K562 treated with DMSO at 1 percent for 24 hours (cell line): ENCODE data around the gene SURF4. TPM values are rescaled to one million over a fixed set of nuclear protein-coding genes. Genes with fewer than 3 reads are reported as not detected.

Experiments used
- total RNA-seq: library from RNA; unstranded; fragments of 300-600 nt; gene quantifications from 2 replicates; pipeline ENCODE4 v1.2.3, GENCODE V29; 2022; ENCODE audit warnings: low read depth; ENCODE audit not compliant: insufficient read depth

SURF4 gene
- total RNA-seq: 174 and 178 TPM in 2 replicates

DNA sequence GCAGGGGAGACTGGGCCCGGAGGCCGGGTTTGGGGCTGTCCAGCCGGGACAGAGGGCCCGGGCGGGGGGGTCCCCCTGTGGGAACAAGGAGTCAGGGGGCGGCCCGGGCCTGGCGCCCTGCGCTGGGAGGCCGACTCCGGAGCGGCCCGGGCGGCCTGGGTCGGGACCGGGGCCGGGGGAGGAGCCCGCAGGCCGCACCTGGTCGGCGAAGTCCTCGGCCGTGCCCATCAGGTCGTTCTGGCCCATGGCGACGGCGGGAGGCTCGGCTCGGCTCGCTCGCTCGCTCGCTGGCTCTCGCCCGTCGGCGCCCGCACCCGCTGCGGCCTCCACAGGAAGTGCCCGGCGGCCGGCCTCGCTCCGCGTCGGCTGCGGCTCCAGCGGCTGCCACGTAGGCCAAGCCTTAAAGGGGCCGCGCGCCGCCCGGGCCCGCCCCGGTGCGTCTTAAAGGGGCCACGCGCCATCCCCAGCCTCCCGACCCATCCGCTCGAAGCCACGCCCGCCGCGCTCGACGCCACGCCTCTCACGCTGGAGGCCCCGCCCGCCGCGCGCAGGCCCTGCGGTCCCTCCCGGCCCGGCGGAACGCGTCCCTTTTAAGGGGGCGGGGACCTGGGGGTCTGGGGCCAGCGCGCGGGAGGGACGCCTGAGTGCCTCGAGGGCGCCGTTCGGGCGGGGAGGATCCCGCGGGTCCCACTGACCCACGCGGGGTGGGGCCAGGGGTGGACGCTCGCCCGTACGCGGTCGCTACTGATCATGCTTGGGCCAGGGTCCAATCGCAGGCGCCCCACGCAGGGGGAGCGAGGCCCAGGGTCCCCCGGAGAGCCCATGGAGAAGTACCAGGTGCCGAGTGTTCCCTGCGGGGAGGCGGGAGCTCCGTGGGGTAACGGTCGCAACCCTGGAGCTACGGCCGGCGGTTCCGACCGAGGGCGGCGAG is at the start of gene SURF4, which contains the start of gene STKLD1:
TSS of gene SURF4 (minus strand) at position 337 of the 931 bp plus-strand sequence. CDS start at position 246, 91 bp downstream.
TSS of gene STKLD1 (plus strand) at position 643 of the 931 bp plus-strand sequence. CDS start at position 751, 108 bp downstream.

DNA sequence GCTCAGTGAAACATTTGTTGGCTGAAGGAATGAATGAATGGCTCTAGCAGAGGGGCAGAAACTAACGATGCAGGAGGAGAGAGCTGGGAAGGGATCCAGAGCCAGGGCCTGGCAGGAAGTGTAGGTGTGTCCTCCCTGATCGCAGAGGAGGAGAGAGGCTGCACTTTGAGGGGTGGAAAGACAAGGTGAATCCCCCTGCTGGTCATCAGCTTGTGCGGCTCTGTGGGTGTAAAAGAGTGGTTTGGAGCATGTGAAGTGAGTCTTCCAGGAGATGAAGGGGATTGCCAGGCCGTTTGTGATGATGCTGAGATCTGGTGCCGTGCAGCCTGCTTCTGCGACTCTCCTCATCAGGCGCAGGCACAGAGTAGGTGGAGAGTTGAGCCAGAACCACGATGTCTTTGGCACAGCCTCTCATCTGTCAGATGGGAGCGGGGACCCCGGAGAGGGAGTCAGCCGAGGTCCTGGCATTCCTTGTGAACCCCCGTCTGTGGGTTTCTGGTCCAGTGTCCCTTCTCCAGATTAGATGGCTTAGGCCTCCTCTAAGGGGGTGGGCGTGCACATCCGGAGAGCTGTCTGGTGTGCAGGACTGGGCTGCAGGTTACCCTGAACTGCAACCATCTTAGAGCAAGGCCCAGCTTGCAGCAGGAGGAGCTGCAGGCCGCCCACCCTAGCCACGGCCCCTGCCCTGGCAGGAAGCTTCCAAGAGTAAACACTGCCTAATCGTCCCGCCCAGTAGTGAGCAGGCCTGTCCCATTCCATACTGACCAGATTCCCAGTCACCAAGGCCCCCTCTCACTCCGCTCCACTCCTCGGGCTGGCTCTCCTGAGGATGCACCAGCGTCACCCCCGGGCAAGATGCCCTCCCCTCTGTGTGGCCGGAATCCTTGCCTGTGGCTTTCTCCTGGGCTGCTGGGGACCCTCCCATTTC is 46.0 kb upstream of the SURF4 start, which contains the start of gene ADAMTS13:
TSS of gene ADAMTS13 (plus strand) at position 753 of the 928 bp plus-strand sequence. CDS start at position 830, 77 bp downstream.

DNA sequence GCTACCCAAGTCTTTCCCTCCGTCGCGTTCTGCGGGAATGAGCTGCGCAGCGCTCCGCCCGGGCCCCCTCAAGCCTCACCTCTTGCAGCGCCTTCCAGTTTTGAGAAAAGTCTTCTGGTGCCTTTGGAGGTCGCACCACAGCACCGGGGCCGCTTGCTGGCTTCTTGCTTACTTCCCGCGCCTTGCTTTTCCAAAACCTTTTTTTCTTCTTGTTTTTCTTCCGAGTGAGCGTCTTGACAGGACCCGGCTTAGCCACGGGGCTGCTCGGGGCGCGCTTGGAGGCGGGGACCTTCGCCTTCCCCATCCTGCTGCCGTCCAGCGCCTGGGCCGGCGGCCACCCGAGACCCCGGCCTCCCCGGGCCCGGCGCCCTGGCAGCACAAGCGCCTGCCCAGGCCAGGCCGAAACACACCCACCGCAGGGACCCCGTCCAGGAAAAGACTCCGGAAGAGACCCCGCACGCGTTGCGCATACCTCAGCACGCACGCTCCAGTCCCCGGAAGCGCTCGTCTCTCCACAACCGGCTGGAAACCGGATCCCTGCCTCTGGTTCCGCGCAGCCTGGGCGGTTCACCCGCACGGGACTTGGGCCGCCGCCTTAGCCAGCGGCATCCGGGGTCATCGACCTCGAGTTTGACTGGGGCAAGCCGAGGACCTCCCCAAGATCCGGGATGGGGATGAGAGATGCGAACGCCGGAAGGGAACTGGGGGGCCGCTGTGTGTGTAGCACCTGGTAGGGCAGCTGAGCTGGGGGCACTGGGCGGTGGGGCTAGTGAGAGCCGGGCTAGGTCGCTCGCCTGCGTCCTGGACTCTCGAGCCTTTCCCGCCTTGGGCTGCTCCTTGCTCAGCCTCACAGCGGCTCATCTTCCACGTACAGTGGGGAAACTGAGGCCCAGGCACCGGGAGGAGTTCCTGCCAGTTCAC is 41.9 kb upstream of the SURF4 start, which contains the start of gene REXO4:
TSS of gene REXO4 (minus strand) at position 470 of the 921 bp plus-strand sequence. CDS start at position 304, 166 bp downstream.

DNA sequence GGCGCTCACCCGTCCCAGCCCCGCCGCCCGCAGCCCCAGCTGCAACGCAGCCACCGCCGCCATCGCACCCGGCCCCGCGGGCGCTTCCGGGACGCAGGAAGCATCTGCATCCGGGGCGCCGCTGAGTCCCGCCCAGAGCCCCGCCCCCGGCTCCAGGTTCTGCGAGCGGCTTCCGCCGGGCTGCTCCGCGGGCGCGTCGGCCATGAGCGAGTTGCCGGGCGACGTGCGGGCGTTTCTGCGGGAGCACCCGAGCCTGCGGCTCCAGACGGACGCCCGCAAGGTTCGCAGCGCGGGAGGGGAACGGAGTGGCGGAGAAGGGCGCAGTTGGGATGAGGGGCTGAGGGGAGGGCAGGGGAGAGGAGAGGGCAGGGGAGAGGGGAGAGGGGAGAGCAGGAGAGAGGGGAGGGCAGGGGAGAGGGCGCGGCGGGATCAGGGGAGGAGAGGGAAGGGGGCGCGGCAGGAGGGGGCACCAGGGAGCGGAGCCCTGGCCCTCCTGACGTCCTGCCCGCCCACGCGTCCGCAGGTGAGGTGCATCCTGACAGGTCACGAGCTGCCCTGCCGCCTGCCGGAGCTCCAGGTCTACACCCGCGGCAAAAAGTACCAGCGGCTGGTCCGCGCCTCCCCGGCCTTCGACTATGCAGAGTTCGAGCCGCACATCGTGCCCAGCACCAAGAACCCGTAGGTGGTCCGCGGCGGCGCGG is 19.3 kb downstream of the SURF4 start, which contains the start of the genes SURF1 and SURF2:
TSS of gene SURF1 (minus strand) at position 97 of the 701 bp plus-strand sequence. CDS start at position 63, 34 bp downstream.
TSS of gene SURF2 (plus strand) at position 160 of the 701 bp plus-strand sequence. CDS start at position 203, 43 bp downstream.

DNA sequence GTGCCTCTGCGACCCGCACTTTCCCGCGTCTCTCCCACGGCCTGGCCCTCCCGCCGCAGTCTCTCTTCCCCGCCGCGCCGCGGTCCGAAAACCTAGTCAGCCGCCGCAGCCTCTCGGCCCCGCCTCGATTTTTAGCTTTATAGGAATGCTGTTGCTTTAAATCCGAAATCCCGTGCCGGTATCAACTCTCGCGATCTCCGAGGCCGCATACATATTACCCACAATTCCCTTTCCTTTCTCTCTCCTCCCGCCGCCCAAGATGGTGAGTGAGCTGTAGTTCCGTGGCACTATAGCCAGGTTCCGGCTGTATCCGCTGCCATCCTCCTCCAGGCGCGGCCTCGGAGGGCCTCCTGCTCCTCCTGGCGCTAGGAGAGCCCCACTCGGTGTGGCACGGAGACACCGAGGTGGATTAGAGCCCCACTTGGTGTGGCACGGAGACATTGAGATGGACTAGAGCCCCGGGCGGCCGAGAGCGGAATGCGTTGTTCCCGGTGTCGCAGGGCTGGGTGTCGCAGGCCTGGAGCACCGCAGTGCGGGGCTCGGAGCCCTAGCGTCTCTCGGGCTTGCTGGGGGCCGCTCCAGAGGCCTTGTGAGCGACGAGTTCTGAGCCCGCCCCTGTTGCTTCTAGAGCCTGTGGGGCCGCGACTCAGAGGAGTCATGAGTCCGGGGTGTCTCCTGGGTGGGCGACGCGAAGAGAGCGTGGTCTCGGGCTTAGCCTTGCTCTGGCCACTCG is 27.7 kb downstream of the SURF4 start, which contains the start of the genes MED22 and RPL7A:
TSS of gene MED22 (minus strand) at position 147 of the 733 bp plus-strand sequence. CDS start 1,469 bp downstream, outside the sequence.
TSS of gene RPL7A (plus strand) at position 234 of the 733 bp plus-strand sequence. CDS start at position 260, 26 bp downstream.

DNA sequence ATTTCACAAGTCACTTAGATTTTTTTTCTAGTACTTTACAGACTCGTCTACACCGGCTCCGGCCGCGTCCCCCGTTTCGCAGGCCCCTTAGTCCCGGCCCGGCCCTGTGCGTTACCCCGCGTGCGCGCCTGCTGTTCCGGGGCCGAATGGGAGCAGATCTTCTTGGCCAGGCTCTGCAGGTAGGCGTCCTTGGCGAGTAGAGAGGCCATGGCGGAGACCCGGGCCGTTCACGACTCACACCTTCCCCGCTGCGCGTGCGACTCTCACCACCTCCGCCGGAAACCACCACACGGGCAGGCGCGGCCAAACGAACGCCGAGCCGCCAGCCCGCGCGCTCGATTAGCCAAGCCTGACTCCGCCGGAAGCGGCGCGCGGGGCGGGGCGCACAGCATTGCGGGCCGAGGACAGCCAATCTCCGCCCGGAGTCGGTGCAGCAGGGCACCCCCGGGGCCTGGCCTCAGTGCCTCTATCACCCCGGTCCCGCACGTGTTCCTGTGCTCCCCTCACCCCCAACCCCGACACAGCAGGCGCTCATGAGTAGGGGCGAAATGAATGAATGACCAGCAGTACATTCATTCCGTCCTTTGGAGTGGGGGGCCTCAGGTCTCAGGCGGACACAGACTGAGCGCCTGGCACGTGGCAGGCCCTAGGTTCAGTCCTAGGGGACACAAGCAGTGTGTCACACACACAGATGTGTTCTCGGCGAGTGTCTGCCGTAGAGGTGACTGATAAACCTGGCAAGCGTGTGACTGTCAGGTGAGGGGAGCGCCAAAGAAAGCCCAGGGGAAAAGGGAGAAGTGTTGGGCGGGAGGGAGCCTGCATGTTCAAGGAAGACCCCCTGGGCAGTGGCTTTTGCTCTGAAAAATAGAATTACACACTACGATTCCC is 39.7 kb downstream of the SURF4 start, which contains the start of gene SURF6:
TSS of gene SURF6 (minus strand) at position 265 of the 888 bp plus-strand sequence. CDS start at position 209, 56 bp downstream.

Other genes starting within 250 kb of the SURF4 start
- gene GBGT1, start 212.1 kb downstream of the SURF4 start, total RNA-seq: 20.6 and 20.7 TPM in 2 replicates
- not detected in 2 replicates for gene OBP2B, start 166.8 kb downstream of the SURF4 start, total RNA-seq
- 6.8 and 14.1 TPM in 2 replicates for gene ABO, start 100.9 kb downstream of the SURF4 start, total RNA-seq
- gene SURF6, start 39.9 kb downstream of the SURF4 start, total RNA-seq: 23.6 and 25.8 TPM in 2 replicates
- gene MED22, start 27.9 kb downstream of the SURF4 start, total RNA-seq: 31.3 and 35.9 TPM in 2 replicates
- gene RPL7A, start 27.8 kb downstream of the SURF4 start, total RNA-seq: 5,124 and 5,344 TPM in 2 replicates
- gene SURF1, start 19.6 kb downstream of the SURF4 start, total RNA-seq: 54.6 and 55.3 TPM in 2 replicates
- gene SURF2, start 19.5 kb downstream of the SURF4 start, total RNA-seq: 55.8 and 60.9 TPM in 2 replicates
- 0.63 and 2.1 TPM in 2 replicates for gene STKLD1, start 306 bp upstream of the SURF4 start, total RNA-seq
- 28.6 and 30.7 TPM in 2 replicates for gene REXO4, start 42.0 kb upstream of the SURF4 start, total RNA-seq
- gene ADAMTS13, start 46.3 kb upstream of the SURF4 start, total RNA-seq: 0.79 and 1.3 TPM in 2 replicates
- 16.9 and 18.2 TPM in 2 replicates for gene CACFD1, start 83.9 kb upstream of the SURF4 start, total RNA-seq
- 11.6 and 11.7 TPM in 2 replicates for gene SLC2A6, start 103.0 kb upstream of the SURF4 start, total RNA-seq
- not detected in 2 replicates for gene MYMK, start 148.9 kb upstream of the SURF4 start, total RNA-seq
- not detected in 2 replicates for gene ADAMTSL2, start 158.6 kb upstream of the SURF4 start, total RNA-seq
- gene FAM163B, start 233.3 kb upstream of the SURF4 start, total RNA-seq: not detected in 2 replicates